NCI-H187 treated with DMSO at 0.1 percent for 48 hours (cell line): ENCODE results near the gene HOXB7.

Experiments used
- DNase-seq: peaks from one replicate; lab custom pipeline; 2025; lab: John Stamatoyannopoulos, UW

Gene HOXB7

DNA sequence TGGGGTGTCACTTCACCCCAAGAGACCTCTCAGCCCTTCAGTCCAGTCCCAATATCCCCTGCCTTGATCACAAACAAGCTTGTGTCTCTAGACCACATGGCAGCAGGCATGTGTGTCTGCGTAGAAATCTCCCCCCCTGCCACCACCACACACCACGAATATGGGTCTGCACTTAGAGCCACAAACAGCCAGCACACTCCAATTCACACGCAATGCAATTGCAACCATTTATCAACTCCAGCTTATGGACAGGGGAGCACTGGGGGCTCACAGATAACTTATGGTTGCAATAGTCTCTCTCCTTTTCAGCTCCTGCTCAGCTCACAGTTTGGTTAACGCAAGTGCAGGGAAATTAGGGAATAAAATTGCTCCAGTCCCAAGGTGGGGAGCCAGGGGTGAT lies 12.8 kb upstream of the HOXB7 start:
- no peak for DNase-seq

DNA sequence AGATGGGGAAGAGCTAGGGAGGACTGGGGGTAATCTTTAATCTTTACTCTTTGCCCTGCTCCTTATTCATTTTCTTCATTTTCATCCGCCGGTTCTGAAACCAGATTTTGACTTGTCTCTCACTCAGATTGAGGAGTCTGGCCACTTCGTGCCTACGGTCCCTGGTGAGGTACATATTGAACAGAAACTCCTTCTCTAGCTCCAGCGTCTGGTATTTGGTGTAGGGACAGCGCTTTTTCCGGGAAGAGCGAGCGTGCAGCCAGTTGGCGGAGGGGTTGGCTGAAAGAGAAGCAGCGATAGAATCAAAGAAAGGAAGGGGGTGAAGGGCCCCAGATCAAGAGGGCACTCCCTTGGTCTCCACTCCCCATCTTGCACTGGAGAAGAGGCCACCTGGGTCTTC lies 12.0 kb upstream of the HOXB7 start:
- no peak for DNase-seq

DNA sequence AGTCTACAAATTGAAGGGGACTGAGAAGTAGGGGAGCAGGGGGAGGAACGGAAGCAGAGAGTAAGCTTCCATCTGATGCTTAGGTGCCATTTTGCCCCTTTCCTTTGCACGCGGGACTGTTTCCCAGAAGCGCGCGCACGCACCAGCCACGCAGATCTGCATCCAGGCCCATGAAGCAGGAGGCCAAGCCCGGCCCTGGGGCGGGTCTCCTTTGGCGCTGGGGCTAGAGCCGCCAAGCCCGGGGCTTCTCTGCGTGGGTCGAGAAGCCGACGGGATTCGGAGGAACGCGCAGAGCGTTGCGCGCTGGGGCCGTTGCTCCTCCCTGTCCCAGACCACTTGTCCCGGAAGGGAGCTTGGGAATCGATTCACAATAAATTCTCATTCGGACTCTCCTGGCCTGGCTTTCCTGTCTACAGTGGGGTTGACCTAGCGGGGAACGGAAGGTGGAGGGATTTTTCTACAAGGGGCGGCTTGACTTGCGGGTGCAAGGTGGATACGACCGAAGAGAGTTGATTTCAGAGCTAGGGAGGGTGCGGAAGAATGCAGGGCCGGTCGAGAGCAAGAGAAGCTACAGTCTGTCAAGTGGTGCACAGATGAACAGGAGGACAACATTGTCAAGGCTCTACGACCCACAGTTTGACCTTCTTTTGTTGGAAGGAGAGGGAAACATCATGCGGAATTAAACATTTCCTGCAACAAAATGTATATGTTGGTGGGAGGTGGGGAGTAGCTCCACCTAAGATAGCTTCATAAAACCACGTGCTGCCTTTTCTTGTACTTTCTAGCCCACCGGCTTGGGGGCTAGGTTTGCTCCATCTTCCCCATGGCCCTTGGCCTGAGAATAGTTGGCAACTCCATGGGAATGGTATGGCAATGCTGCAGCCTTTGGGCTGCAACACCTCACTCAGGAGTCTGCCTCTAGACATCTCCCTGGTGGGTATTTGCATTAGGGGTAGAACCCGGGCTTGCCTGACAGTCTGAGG lies 10.9 kb upstream of the HOXB7 start:
- no peak for DNase-seq

DNA sequence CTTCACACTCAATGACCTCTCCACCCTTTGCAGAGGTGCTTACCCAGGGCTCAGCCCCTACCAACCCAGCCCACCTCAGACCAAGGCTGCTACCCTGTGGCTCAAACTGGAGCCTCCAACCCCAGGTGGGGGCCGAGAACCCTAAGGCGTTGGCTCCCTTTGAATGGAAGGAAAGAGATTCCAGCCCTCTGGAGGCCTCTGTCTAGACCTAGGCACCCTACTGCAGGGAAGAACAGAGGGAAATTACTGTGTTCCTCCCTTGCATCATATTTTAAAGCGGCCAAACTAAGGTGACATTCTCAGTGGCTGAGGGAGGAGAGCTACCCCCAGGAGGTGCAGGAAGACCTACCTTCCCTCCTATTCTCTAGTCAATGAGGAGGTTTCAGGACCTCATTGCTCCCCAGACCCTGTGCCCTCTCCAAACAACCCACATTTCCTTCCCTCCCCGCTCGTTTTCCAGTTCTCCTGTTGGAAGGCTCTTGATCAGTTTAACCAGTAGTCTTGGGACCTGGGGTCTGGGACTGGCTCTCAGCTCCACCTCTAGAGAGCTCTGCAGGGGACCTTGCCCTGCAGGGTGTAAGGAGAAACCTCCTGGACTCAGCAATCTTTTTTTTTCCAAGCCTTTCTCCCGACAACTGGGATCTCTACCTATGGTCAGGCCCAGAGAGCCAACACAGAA lies 9.8 kb upstream of the HOXB7 start:
- DNase-seq = no peak

DNA sequence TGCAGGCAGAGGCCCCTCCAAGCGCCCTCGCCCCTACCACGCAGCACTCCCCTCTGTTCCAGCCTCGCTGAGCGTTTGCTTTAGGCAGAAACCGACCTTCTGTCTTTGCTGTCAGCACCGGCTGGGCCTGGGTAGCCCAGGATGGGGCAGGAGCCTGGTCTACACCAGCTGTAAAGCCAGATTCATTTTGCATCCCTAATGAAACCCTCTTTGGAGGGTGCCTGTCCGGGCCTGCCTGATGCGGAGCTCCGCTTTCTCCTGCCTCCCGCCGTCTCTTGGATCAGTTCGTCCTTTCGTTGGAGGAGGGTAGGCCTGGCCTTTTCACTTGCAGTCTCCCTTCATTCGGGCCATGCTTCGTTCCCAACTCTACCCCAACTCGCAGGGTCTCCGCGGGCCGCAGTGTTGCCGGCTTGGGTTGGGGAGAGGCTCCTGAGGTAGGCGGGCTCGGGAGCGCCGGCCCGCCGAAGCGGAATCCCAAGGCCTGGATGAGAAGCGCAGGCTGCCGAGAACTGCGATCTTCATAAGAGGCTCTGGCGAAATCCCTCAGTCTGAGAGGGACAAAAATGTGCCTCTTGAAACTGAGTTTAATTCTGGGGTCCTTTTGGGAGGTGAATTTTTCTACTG lies 9.1 kb upstream of the HOXB7 start:
- no peak for DNase-seq

DNA sequence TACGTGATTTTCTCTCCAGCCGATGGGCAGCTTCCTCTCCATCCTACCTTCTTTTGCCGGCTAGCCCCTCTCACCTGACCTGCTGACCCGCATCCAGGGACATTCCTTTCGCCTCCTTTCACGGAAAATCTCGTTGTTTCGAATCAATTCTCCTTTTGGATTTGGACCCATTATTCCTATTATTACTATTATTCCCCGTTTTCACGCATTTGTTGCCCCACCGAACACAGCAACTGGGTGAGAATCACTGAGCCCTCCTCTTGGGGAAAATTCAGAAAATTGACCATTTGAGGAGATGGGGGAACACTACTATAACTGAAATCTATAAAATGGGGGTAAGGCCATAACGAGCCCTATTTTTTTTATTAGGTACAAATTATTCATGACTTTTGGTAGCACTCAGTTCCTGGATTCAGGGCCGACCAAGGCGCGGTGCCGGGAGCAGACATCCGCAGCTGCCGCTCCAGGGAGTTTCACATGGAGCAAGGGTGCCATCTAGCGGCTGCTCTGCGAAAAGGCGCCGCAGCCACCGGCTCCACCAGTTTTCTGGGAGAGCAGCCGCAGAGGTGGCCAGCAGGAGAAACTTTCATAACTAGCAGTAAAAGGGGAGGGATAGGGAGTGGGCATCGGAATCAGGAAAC lies 7.6 kb upstream of the HOXB7 start:
- peak; percentile 33 for DNase-seq

DNA sequence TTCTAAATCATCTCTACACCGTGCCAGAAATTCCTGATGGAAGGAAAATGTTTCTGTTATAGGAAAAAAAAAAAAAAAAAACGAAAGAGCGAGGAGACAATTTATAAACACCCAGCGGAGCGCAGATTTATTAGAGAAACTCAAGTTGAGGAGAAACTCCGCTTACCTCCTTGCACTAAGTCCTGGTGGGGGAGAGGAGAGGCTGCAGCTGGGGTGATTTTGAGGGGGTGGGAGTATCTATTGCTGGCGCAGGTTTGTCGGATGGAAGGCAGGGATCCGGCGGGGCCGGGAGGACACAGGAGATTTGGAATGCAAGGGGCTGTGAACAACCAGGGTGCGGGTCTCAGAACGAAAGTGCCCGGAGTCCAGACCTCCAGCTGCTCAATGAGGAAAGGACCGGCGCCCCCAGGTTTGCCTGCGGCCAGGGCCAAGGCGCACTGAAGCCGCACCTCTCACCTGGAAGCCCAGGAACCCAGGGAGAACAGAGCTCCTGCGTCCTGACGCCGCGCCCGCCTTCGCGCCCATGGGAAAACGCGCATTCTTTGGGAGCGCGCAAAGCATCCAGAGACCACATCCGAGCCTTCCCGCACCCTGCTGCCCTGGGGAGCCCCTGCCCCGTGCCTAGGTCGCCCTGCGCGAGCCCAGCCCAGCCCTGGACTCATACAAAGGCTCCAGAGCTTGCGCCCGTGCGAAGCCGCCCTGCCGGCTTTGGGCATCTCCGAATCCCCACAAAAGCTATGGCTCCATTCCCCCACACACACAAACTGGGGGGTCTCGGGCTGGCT lies 6.8 kb upstream of the HOXB7 start:
- DNase-seq = no peak

DNA sequence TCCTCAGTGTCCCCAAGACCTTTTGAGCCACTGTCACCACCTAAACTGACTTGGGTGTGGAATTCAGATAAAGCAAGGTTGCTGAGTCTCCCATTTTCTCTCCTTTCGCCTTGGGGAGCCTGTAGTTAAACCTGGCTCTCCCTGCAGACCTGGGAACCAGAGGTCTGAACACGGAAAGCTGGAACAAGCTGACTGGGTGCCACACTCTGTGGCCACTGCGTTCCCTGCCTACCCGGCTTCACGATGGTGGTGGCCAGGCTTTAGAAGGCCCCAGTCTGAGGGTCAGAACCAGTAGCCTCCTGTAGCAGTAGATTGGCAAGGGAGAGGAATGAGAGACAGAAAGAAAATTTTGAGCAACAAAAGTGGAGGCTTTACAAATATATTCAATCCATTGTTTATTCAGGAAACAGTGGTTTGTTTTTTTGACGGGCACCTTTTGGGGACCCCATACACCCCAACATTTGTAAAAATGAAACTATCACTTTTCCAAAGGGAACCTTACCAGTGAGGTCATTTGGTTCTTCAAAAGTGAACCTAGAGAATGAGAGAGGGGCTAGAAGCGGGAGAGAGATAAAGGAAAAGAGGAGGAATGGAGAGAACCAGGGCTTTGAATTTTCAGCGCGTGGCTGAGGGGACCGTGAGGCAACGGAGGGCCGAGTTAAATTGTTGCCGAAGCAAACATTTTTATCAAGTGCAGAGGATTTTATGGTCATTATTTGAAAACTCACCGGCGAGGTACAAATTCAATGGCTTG lies 6.1 kb upstream of the HOXB7 start:
- no peak for DNase-seq

DNA sequence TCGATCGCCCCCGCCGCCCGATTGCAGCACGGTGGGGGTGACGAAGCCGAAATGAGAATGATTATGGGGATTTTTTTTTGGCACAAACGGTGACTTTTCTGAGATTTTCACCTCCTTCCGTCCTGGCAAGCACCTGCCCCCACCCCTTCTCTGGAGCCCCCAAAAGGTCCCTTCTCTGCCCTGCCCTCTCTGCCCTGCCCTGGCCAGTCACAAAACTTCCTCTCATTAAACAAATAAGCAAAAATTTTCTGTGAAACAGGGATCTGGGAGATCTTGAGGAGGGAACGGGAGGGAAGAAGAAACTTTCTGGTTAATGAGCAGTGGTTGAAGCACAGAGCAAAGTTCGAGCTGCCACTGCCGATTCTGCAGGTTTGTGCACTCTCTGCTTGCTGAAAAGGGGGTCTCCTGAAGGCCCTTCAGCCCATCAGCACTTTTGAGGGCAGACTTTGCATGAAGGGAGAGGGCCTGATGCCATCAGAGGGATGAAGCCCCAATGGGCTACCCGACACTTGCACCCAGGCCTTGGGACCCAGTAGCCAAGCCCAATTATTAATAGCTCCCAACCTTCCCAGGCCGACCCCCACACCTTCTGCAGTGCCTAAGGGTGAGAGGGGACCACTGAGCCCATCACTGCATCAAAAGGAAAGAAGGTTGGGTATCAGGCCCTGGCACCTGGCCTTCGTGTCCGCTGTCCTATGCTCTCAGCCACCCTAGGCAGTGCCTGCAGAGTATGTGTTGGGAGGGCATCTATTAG lies 5.3 kb upstream of the HOXB7 start:
- no peak for DNase-seq

DNA sequence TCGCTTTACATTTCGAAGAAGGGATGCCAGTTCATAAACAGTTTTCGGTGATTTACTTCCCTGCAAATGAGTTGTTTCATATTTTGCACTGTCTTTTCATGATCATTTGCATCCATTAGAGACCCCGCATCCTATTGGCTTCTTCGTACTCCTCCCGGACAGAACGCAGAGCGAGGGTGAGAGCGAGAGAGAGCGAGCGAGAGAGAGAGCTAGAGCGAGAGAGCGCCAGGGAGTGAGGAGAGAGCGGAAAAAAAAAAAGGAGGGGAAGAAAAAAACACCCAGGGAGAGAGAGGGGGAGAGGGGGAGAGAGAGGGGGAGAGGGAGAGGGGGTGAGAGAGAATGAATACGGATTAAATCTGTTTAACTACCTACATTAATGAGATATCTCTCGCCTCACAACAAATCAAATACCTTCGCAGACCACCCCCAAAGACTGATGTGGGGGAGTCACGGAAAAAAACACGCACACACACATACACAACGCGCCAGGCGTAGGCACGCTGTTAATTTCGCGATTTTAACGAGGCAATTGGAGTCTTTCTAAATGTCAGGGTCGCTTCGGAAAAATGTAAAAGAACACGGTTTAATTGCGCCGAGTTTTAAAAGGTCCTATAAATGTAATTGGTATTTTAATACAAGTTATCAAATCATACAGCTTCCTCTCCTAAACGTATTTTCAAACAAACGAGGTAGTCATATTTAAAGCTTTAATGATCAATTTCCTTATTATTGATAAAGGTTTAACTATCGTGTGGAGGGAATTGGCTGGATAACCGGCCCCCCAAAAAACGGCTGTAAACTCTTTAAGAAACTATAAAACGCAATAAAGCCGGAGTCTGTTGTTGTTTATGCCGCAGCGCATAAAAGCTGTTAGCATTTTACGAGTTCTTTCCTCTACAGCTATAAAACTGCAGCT lies 4.5 kb upstream of the HOXB7 start, which contains the start of gene HOXB8:
Gene HOXB8, minus strand, starts transcription at position 246 of the 916 bp plus-strand sequence. CDS start 588 bp downstream, outside the sequence.
- no peak for DNase-seq

DNA sequence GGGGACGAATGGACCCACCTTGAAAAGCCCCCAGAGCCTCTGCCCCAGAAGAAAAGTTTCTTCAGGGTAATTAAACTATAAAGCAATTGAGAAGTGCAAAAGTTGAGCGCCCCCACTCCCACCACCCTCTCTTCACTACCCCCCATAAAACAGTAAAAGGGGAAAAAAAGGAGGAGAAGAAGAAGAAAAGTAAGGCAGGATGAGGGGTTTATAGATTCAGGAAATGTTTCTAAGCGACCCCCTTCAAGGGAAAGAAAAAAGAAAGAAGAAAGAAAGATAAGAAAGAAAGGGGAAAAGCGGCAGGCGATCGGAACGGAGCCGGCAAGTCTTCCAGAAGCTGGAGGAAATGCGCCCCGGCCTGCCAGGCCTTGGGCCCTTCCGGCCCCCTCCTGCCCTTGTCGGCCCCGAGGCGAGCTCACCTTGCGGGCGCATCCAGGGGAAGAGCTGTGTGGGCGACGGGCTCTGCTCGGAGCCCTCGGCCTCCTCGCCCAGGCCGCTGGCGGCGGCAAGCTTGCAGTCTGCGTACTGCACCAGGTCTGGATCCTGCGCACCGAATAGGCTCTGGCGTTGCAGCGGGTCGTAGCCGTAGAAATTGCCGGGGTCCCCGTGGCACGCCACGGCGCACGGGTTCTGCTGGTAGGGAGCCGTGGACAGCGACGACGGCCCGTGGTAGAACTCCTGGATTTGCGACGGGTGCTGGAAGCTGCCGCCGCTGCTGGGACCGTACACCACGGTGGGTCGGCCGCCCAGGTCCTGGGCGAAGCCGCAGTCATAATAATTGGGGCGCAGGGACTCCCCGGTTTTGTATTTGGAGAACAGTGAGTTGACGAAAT lies 3.3 kb upstream of the HOXB7 start:
- DNase-seq = no peak

DNA sequence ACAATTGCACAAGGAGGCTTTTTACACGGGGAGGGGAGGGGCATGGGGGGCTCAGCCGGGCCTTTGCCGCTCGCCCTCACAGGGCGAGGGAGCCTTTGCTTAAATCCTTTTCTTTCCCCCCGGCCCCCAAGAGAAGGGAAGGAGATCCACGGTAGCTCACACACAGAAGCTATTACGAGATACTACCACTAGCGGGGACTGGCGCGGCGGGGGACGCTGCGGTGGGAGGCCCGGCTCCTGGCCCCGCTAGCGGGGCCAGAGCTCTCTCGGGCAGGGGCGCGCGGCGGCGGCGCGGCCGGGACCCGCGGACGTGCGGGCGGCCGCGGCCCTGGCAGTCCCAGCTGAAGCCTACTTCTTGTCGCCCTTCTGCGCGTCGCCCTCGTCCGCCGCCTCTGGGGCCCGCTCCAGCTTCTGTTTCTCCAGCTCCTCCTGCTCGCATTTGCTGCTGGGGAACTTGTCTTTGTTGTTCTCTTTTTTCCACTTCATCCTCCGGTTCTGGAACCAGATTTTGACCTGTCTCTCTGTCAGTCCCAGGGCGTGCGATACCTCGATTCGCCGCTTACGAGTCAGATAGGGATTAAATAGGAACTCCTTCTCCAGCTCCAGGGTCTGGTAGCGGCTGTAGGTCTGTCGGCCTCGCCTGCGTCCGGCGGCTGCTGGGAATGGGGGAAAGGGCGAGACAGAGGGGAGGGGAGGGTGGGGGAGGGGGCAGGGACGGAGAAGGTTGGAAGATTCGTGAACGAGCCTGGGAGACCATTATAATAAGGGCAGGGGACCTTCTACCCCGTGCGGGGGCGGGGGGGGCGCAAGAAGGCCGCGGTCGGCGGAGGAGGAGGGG lies 2.3 kb upstream of the HOXB7 start:
- DNase-seq = no peak

DNA sequence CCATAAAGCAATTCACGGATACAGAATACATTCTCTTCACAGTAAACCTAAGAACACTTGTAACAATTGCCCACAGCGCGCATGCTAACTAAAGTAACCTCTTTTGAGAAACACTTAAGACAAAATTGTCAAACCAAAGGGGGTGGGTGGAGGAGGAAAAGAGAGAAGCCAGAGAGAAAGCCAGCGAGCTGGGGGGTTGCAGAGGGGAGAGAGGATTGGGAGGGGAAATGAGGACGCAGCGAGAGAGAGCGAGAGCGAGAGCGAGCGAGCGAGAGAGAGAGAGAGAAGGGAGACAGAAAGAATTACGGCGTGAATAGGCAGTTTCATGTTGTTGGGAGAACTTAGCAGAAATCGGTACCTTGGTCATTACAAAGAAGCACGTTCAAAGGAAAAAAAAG lies 1.6 kb upstream of the HOXB7 start:
- DNase-seq = peak; percentile 64

DNA sequence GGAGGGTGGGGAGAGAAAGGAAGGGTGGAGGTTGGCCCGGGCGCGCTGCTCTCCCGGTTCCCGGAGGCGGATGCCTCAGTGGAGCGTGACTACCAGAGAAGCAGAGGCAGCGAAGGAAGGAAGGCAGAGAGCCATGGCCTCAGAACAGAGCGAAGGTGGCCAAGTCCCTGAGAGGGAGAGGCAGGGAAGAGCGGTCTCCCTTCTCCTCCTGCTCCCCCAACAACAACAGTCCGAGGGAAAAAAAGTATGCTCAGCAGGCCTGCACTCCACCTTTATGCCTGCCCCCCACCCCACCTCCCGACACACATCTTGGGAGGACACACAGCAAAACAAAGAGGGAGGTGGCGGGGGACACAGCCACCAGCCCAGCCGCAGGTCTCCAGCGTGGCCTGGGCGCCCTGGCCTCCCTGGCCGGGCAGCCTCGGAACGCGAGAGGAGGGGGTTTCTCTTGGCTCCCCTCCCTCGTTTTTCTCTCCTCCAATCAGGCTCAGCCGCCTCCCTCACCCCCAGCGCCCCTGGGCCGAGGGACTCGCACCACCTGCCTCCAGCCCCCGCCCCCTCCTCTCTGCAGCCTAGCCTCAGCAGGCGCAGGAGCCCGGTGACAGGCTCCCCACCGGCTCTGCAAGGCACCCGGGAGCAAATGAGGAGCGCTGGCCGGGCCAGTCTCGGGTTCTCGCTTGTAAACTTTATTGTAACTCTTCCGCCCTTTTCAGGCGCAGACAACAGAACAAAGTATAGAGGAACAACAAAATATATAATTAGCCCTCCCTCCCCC lies 1.1 kb upstream of the HOXB7 start:
- DNase-seq = no peak

DNA sequence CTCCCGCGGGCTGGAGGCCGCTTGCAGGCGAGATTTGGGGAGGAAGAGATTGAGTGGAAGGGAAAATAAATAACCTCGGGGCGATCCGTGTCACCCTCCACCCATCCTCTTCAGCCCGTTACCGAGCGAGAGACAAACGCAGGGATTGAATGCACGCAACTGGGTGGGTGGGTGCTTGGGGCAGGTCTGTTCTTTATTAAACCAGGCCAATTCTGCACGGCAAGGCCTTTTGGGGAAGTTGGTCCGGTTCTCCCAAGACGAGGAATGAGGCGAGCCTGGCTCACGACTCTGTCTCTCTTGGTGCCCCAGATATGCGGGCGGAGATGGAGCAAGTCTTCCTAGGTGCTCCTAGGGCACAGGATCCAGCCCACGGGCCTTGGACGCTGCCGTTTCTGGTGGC lies 396 bp upstream of the HOXB7 start:
- no peak for DNase-seq

DNA sequence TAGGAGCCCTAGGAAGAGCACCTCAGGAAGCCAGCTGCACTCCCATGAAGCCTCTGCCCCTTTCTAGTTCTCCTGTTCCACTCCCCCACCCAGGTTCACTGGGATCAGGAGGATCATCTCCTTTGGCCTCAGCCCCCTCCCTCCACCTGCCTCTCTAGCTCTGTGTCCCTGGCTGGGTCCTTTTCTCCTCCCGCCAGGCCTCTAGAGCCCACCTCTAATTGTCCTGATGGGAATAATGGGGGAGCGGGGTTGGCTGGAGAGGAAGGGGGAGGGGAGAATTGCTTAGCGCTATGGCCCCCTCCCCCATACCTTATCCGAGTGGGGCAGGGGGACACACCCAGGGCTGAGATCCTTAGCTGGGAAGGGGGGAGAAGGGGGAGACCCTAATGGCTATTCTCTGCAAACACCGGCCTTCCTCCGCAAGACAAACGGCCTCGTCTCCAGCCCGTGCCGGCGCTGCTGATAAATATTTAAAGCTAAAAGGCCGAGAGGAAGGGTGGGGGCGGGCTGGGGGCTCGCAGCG lies 997 bp downstream of the HOXB7 start:
- DNase-seq = no peak
